H1 (cell line): ENCODE measurements around the gene BBS9. TPM values are rescaled to one million over a fixed set of nuclear protein-coding genes. Genes with fewer than 3 reads are reported as not detected.

Source experiments
- CTCF ChIA-PET: fragments of 300-600 bp; sonication (Branson Sonifier 250); formaldehyde crosslinking; loops from one replicate; lab custom pipeline; 2021; ENCODE audit not compliant: partially characterized antibody; lab: Charles Lee
- POLR2A ChIA-PET: fragments of 300-600 bp; sonication (Branson Sonifier 250); formaldehyde crosslinking; loops from one replicate; lab custom pipeline; 2021; ENCODE audit warnings: inconsistent platforms; ENCODE audit not compliant: partially characterized antibody; lab: Charles Lee
- DNase-seq, 2 experiments: peaks; one replicate each; pipeline versions ENCODE4 v3.0.0 to v3.0.0-alpha.2; 2010 to 2022; ENCODE audit warnings: low spot score in 2 of 2, low read depth in 1 of 2, mixed read lengths in 1 of 2
- FAIRE-seq: peaks from 2 replicates; lab custom pipeline; 2011; peaks lifted over from hg19 to GRCh38; lab: Jason Lieb, UNC
- H2AFZ ChIP-seq: 2 replicates; pipeline ENCODE4 v1.8.1; 2012; ENCODE audit warnings: low read length, inconsistent platforms
- H2AK5ac ChIP-seq: 2 replicates; pipeline ENCODE4 v1.6.1; 2013; ENCODE audit warnings: low read depth, low read length
- H2BK120ac ChIP-seq: replicated peaks from 2 replicates; pipeline ENCODE3; 2013; ENCODE audit warnings: low read depth, low read length, inconsistent platforms
- H2BK12ac ChIP-seq: 2 replicates; pipeline ENCODE4 v1.6.1; 2013; ENCODE audit warnings: low read depth, low read length
- H2BK15ac ChIP-seq: 2 replicates; pipeline ENCODE4 v1.6.1; 2013; ENCODE audit warnings: low read length
- H2BK20ac ChIP-seq: 2 replicates; pipeline ENCODE4 v1.6.1; 2013; ENCODE audit warnings: low read length
- H2BK5ac ChIP-seq: 2 replicates; pipeline ENCODE4 v1.6.1; 2013; ENCODE audit warnings: low read depth, low read length
- H3K14ac ChIP-seq: 2 replicates; pipeline ENCODE4 v1.6.1; 2013; ENCODE audit warnings: inconsistent platforms; ENCODE audit not compliant: insufficient read length
- H3K18ac ChIP-seq: 2 replicates; pipeline ENCODE4 v1.6.1; 2013; ENCODE audit warnings: low read length; ENCODE audit errors: extremely low read depth
- H3K23ac ChIP-seq: 2 replicates; pipeline ENCODE4 v1.6.1; 2013; ENCODE audit warnings: inconsistent platforms; ENCODE audit not compliant: insufficient read length
- H3K23me2 ChIP-seq: 2 replicates; pipeline ENCODE4 v1.6.1; 2013; ENCODE audit warnings: low read depth, low read length
- H3K27ac ChIP-seq: 2 replicates; pipeline ENCODE4 v1.6.1; 2011; ENCODE audit warnings: low read depth, low read length, inconsistent platforms
- H3K27me3 ChIP-seq, 4 experiments: replicated peaks in 1 of 4; 1 replicate in 1 of 4; 2 replicates in 3 of 4; pipeline versions ENCODE4 v1.6.1 to v1.8.1; 2011 to 2013; ENCODE audit warnings: low read length in 3 of 4, mild to moderate bottlenecking in 3 of 4, inconsistent platforms in 2 of 4, mixed read lengths in 2 of 4, moderate library complexity in 1 of 4; ENCODE audit not compliant: control insufficient read depth in 3 of 4, insufficient read depth in 3 of 4; ENCODE audit errors: extremely low read depth in 1 of 4
- H3K36me3 ChIP-seq, 4 experiments: 2 replicates each; pipeline versions ENCODE4 v1.6.1 to v1.8.1; 2011 to 2013; ENCODE audit warnings: mild to moderate bottlenecking in 4 of 4, low read length in 3 of 4, moderate library complexity in 2 of 4, control low read depth in 1 of 4, inconsistent platforms in 1 of 4; ENCODE audit not compliant: insufficient read depth in 4 of 4, control insufficient read depth in 2 of 4
- H3K4ac ChIP-seq: replicated peaks from 2 replicates; pipeline ENCODE3; 2013; ENCODE audit warnings: low read length, low read depth, mixed read lengths, inconsistent platforms; ENCODE audit not compliant: insufficient read length
- H3K4me1 ChIP-seq, 4 experiments: replicated peaks in 1 of 4; 1 replicate in 1 of 4; 2 replicates in 3 of 4; pipeline versions ENCODE4 v1.6.1 to v1.8.1; 2011 to 2013; ENCODE audit warnings: low read length in 3 of 4, inconsistent platforms in 2 of 4, mixed read lengths in 1 of 4; ENCODE audit not compliant: insufficient read depth in 4 of 4, control insufficient read depth in 3 of 4
- H3K4me2 ChIP-seq, 2 experiments: 2 replicates each; pipeline versions ENCODE4 v1.6.1 to v1.8.1; 2011 to 2013; ENCODE audit warnings: low read depth in 2 of 2, low read length in 2 of 2, control low read depth in 1 of 2, inconsistent platforms in 1 of 2, mild to moderate bottlenecking in 1 of 2; ENCODE audit not compliant: insufficient read depth in 1 of 2
- H3K4me3 ChIP-seq, 4 experiments: fragments of 200-600, 300-600 bp in 1 of 4; sonication (generic), shearing (Covaris generic), sonication (Bioruptor Twin) in 1 of 4; 2 replicates each; pipeline versions ENCODE4 v1.5.1 to v1.8.1; 2011 to 2016; ENCODE audit warnings: low read length in 4 of 4, low read depth in 3 of 4, control low read depth in 2 of 4, inconsistent platforms in 2 of 4, mild to moderate bottlenecking in 2 of 4, mixed read lengths in 1 of 4, moderate library complexity in 1 of 4; ENCODE audit not compliant: insufficient read depth in 2 of 4; ENCODE audit errors: extremely low read depth in 1 of 4
- H3K56ac ChIP-seq: replicated peaks from 2 replicates; pipeline ENCODE3; 2013; ENCODE audit warnings: low read depth, mild to moderate bottlenecking, mixed read lengths, low read length, inconsistent platforms; ENCODE audit not compliant: insufficient read length
- H3K79me1 ChIP-seq: 2 replicates; pipeline ENCODE4 v1.6.1; 2013; ENCODE audit warnings: low read depth, low read length, control low read depth
- H3K79me2 ChIP-seq, 2 experiments: 2 replicates each; pipeline versions ENCODE4 v1.6.1 to v1.8.1; 2012 to 2013; ENCODE audit warnings: low read length in 2 of 2, mild to moderate bottlenecking in 2 of 2, inconsistent platforms in 1 of 2; ENCODE audit not compliant: insufficient read depth in 2 of 2, control insufficient read depth in 1 of 2
- H3K9ac ChIP-seq, 4 experiments: replicated peaks in 1 of 4; 1 replicate in 1 of 4; 2 replicates in 3 of 4; pipeline versions ENCODE4 v1.6.1 to v1.8.1; 2011 to 2013; ENCODE audit warnings: low read depth in 3 of 4, low read length in 3 of 4, control low read depth in 2 of 4, mild to moderate bottlenecking in 2 of 4, moderate library complexity in 2 of 4, inconsistent platforms in 1 of 4; ENCODE audit errors: extremely low read depth in 1 of 4
- H3K9me3 ChIP-seq, 2 experiments: 2 replicates each; pipeline versions ENCODE4 v1.6.1 to v1.8.1; 2012 to 2013; ENCODE audit warnings: mild to moderate bottlenecking in 2 of 2, moderate library complexity in 2 of 2, control low read depth in 1 of 2, inconsistent platforms in 1 of 2, low read depth in 1 of 2, low read length in 1 of 2, mixed read lengths in 1 of 2; ENCODE audit not compliant: insufficient read depth in 2 of 2
- H4K20me1 ChIP-seq, 2 experiments: replicated peaks in 1 of 2; 2 replicates each; pipeline versions ENCODE3 to v1.8.1; 2011 to 2013; ENCODE audit warnings: inconsistent platforms in 2 of 2, low read length in 2 of 2, mild to moderate bottlenecking in 1 of 2; ENCODE audit not compliant: insufficient read depth in 2 of 2, control insufficient read depth in 1 of 2
- H4K5ac ChIP-seq: 2 replicates; pipeline ENCODE4 v1.6.1; 2013; ENCODE audit warnings: low read length, low read depth, mixed read lengths, inconsistent platforms; ENCODE audit not compliant: insufficient read length
- H4K8ac ChIP-seq: 2 replicates; pipeline ENCODE4 v1.8.0; 2013; ENCODE audit warnings: mild to moderate bottlenecking, moderate library complexity, low read length, inconsistent platforms; ENCODE audit not compliant: insufficient read depth; ENCODE audit errors: extremely low read depth
- H4K91ac ChIP-seq: replicated peaks from 2 replicates; pipeline ENCODE3; 2013; ENCODE audit warnings: low read length, mixed read lengths, inconsistent platforms; ENCODE audit not compliant: insufficient read length
- ASH2L ChIP-seq: fragments of 200-600, 300-600 bp; sonication (generic); IDR thresholded peaks from one replicate; pipeline ENCODE4 v1.7.1; 2017; ENCODE audit warnings: low read length
- BACH1 ChIP-seq: IDR thresholded peaks from 2 replicates; pipeline ENCODE4 v1.6.1; 2012; ENCODE audit warnings: low read length, improper control_type of control experiment
- BCL11A ChIP-seq, 2 experiments: IDR thresholded peaks; one replicate each; pipeline ENCODE4 v1.6.1; 2011; ENCODE audit warnings: low read depth in 2 of 2, low read length in 2 of 2, mild to moderate bottlenecking in 2 of 2
- CBX8 ChIP-seq: fragments of 300-800, 300-1000 bp; sonication (generic); IDR thresholded peaks from 2 replicates; pipeline ENCODE4 v1.7.1; 2016; ENCODE audit warnings: low read depth, low read length, borderline replicate concordance
- CTBP2 ChIP-seq: IDR thresholded peaks from 2 replicates; pipeline ENCODE4 v1.7.0; 2011; ENCODE audit warnings: borderline replicate concordance, mild to moderate bottlenecking, moderate library complexity, mixed read lengths, low read length; ENCODE audit not compliant: insufficient read depth, insufficient read length
- HDAC2 ChIP-seq, 2 experiments: fragments of 300-600 bp in 1 of 2; sonication (generic) in 1 of 2; IDR thresholded peaks; 2 replicates each; pipeline ENCODE4 v1.6.1; 2011 to 2012; ENCODE audit warnings: low read depth in 2 of 2, low read length in 2 of 2, mild to moderate bottlenecking in 2 of 2, moderate library complexity in 2 of 2, borderline replicate concordance in 1 of 2, inconsistent platforms in 1 of 2
- KDM1A ChIP-seq: fragments of 200-600, 300-600 bp; sonication (generic); IDR thresholded peaks from 2 replicates; pipeline ENCODE4 v1.7.1; 2016; ENCODE audit warnings: mild to moderate bottlenecking, low read length, borderline replicate concordance
- NRF1 ChIP-seq: IDR thresholded peaks from 2 replicates; pipeline ENCODE4 v1.6.1; 2011; ENCODE audit warnings: mild to moderate bottlenecking, low read depth, low read length, improper control_type of control experiment
- PHF8 ChIP-seq: fragments of 200-600 bp; sonication (generic); conservative IDR thresholded peaks from 2 replicates; pipeline ENCODE4 v1.7.1; 2012; ENCODE audit warnings: low read depth, mild to moderate bottlenecking, inconsistent platforms, low read length, moderate library complexity
- RXRA ChIP-seq: IDR thresholded peaks from 2 replicates; pipeline ENCODE4 v1.6.1; 2011; ENCODE audit warnings: low read depth, mild to moderate bottlenecking, low read length, moderate library complexity; ENCODE audit not compliant: insufficient read depth
- SIRT6 ChIP-seq: IDR thresholded peaks from one replicate; pipeline ENCODE4 v1.7.1; 2012; ENCODE audit warnings: low read length, inconsistent platforms
- SIX5 ChIP-seq: IDR thresholded peaks from 2 replicates; pipeline ENCODE4 v1.6.1; 2011; ENCODE audit warnings: mild to moderate bottlenecking, low read depth, low read length
- TEAD4 ChIP-seq: IDR thresholded peaks from 2 replicates; pipeline ENCODE4 v1.6.1; 2012; ENCODE audit warnings: low read depth, low read length, inconsistent platforms, mixed read lengths
- WGBS, 2 experiments: shearing (Covaris generic) in 1 of 2; methylation state at CpG; one replicate each; pipeline versions ENCODE4 v1.1.6 to v1.1.7; 2013 to 2015; ENCODE audit warnings: low lambda C conversion rate in 2 of 2, mixed read lengths in 2 of 2, inconsistent platforms in 1 of 2, low coverage in 1 of 2, missing lambda C conversion rate in 1 of 2; ENCODE audit not compliant: insufficient replicate concordance in 2 of 2, insufficient coverage in 1 of 2, insufficient read length in 1 of 2; ENCODE audit errors: extremely low coverage in 1 of 2, missing lambda C conversion rate in 1 of 2; 5-methylcytosine and 5-hydroxymethylcytosine counted together
- polyA plus RNA-seq, 7 experiments: library from polyadenylated mRNA; depleted of rRNA in 3 of 7; stranded (reverse) in 5 of 7; unstranded in 2 of 7; fragments of >200 nt in 5 of 7; fragments of 200-250 nt in 2 of 7; gene quantifications; 1 replicate in 5 of 7; 2 replicates in 1 of 7; 4 replicates in 1 of 7; pipeline versions ENCODE4 v1.2.1 to v1.2.3, GENCODE V29; 2011 to 2013; ENCODE audit warnings: missing spikeins in 2 of 7, mixed read lengths in 2 of 7
- total RNA-seq: library from RNA; stranded (reverse); fragmentation: NEBNext Ultra II Directional; extraction: Animal tissue kit (Norgen Biotek cat#: 25700); gene quantifications from 2 replicates; pipeline ENCODE4 v1.2.1, GENCODE V29; 2021
- TF ChIP-seq, protein P1 (sequence below): IDR thresholded peaks from 2 replicates; pipeline ENCODE4 v1.6.1; 2011; ENCODE audit warnings: low read depth, mild to moderate bottlenecking, low read length; ENCODE audit not compliant: insufficient read depth

BBS9 gene
- total and polyA plus RNA-seq, 2 of the 8 experiments (the other 6 are each of a cell fraction or from before 2014, with no cell fraction given), result 22.3 to 37.0 TPM

GRCh38 chr7:33217595-33217994, 88.2 kb downstream of the BBS9 start:
- Histone ChIP-seq H2BK15ac (no peak overlapping the region), H3K23ac (no peak overlapping the region), H2AK5ac (no peak overlapping the region), H3K27me3 (no peaks in the 10 kb centered on the region), H3K23me2 (no peaks in the 10 kb centered on the region), H2AFZ (no peak overlapping the region), H3K36me3 (no peaks in the 10 kb centered on the region), H2BK20ac (no peak overlapping the region), H2BK5ac (no peak overlapping the region), H4K20me1 (no peaks in the 10 kb centered on the region), H4K5ac (no peak overlapping the region), H4K8ac (no peak overlapping the region), H3K4me1 (peaks cover 0 to 8% (median 0%) of the 10 kb centered on the region in 4 experiments; a peak in 1 of 7 replicates), H3K79me2 (no peaks in the 10 kb centered on the region), H3K27ac (no peak overlapping the region), H3K4me2 (no peak overlapping the region), H3K9me3 (no peaks in the 10 kb centered on the region; a peak in 1 of 4 replicates), H3K9ac (no peak overlapping the region), H2BK12ac (no peak overlapping the region), H2BK120ac (no peak overlapping the region), H3K4me3 (no peak overlapping the region), H3K4ac (no peak overlapping the region), H4K91ac (no peak overlapping the region), H3K56ac (no peak overlapping the region), H3K79me1 (no peaks in the 10 kb centered on the region), H3K14ac (no peak overlapping the region), H3K18ac (no peak overlapping the region)
- FAIRE-seq, result no peak
- WGBS, 2 experiments, result 86% methylated on average over 4 of the region's 4 CpGs; no CpG with 5 or more reads in 1 of the 2 experiments
- ChIA-PET CTCF (interaction anchor here (1.4 kb wide), 1 partner anchor 34 kb away, joined by 3 read pairs; no protein-coding TSS in a partner anchor), POLR2A (no interaction called here)
- no peak for DNase-seq
- TF ChIP-seq ASH2L, result no peak
- TF ChIP-seq SIX5, result no peak
- TF ChIP-seq RXRA, result no peak
- no peak for TF ChIP-seq KDM1A
- TF ChIP-seq NRF1, result no peak
- no peak for TF ChIP-seq PHF8
- TF ChIP-seq HDAC2 (IDR thresholded peaks at IDR 0.05; ENCODE audit: borderline replicate concordance in 1 of 2, low read depth in 2 of 2, low read length in 2 of 2), result no peak
- no peak for TF ChIP-seq TEAD4
- TF ChIP-seq BACH1, result no peak
- no peak for TF ChIP-seq CTBP2
- TF ChIP-seq BCL11A (IDR thresholded peaks at IDR 0.05; ENCODE audit: low read depth in 2 of 2, low read length in 2 of 2), result no peak
- TF ChIP-seq SIRT6, result no peak
- TF ChIP-seq, protein P1, sequence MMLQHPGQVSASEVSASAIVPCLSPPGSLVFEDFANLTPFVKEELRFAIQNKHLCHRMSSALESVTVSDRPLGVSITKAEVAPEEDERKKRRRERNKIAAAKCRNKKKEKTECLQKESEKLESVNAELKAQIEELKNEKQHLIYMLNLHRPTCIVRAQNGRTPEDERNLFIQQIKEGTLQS, result no peak
- TF ChIP-seq CBX8, result no peak
